ENCODE measurements around the gene NAGPA.
"Not testable (repeated sequence)": the region's sequence is repeated elsewhere in the genome, so short reads cannot be mapped to it uniquely, and the experiment has no call there.

NAGPA gene

DNA sequence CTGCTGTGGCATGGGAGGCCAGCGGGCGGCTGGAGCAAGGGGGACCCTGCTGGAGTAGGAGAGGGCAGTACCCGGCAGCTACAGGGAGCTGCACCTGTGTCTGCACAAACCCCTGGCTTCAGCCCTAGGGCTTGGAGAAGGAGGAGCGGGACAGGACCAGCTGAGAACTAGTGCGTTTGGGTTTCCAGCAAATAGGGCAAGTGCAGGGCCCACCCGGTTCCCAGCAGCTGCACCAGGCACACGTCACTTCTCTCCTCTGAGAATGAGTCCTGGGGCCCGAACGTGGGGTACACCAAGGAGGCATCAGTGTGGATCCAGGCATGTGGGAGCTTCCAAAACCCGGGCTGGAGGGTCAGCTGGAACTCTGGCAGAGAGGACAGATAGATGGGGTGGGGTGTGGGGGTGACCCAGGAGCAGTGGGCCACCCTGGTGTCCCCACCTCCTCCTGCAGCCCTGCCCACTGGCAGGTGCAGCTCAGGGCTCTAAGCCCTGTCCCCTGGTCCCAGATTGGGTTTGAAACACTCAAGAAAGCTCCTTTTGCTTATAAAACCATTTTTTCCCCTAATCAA is 26.4 kb upstream of the NAGPA start:
- DNase-seq (ENCODE audit: low spot score) = no peak

DNA sequence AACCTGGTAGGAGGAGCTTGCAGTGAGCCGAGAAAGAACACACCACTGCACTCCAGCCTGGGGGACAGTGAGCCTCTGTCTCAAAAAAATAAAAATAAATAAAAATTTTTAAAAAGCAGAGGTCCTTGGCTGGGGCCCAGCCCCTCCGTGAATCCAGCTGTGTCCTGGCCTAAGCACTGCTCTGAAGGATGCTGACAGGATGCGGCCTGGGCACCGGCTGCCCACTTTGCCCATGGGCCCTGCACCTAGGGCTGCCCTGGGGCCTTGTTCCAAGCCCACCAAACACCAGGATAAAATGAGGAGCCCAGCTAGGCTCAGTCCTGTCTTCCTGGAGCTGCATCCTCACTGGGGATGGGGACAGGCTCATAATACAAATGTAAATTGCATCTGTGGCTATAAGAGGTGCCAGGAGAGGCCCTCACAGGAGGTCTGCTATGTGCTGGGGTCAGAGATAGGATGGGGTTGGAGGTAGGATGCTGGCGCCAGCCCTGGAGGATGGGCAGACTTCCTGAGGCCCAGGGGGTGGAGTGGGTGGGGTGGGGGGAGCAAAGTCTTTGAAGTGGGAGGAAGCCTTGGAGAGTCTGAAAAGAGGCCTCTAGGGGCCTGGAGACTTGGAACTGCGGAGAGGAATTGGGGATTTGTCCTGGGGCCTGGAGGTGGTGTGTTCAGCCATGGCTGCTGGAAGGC is 25.8 kb upstream of the NAGPA start:
- no peak for DNase-seq (ENCODE audit: low spot score)

- no peak for DNase-seq (ENCODE audit: low spot score)
Measured at GRCh38 chr16:5058476-5058875, 24.7 kb upstream of the NAGPA start.

GRCh38 chr16:5056352-5056751 is 22.6 kb upstream of the NAGPA start:
- peak; percentile 51 for DNase-seq (ENCODE audit: low spot score)

- no peak for DNase-seq (ENCODE audit: low spot score)
Measured at GRCh38 chr16:5054876-5055865, 21.4 kb upstream of the NAGPA start.

- DNase-seq (ENCODE audit: low spot score) = no peak
Measured at GRCh38 chr16:5046914-5047313, 13.2 kb upstream of the NAGPA start.

DNA sequence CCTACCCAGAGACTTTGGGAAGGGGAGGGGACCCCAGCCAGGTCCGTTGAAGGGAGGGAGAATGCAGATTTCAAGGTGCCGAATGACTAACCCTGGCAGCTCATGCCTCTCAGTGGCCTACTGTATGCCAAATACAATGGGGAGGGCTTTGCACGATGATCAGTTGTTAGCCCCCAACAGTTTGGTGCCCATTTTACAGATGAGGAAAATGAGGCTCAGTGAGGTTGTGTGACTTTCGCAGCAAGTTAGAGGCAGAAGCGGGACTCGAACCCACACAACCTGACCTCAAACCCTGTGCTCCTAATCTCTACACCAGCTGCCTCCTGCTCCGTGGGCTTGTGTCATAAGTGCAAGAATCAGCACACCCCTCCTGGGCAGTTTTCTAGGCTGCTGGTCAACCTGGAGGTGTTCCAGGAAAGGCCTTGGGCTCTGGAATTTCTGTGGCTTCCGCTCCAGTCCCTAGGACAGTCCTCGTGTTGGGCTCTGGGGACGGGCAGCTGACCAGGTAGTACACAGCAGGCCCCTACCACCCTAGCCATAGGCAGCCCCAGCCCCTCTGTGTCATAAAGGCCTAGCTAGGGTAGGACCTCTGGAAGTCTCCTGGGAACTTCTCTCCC is 11.9 kb upstream of the NAGPA start:
- DNase-seq (ENCODE audit: low spot score) = no peak

- DNase-seq (ENCODE audit: low spot score) = not testable (repeated sequence)
Measured at GRCh38 chr16:5044581-5044980, 10.8 kb upstream of the NAGPA start.

- no peak for DNase-seq (ENCODE audit: low spot score)
Measured at GRCh38 chr16:5044011-5044540, 10.3 kb upstream of the NAGPA start.

GRCh38 chr16:5042574-5043171 is 8.9 kb upstream of the NAGPA start:
- no peak for DNase-seq (ENCODE audit: low spot score)

GRCh38 chr16:5041600-5042133 is 7.9 kb upstream of the NAGPA start:
- no peak for DNase-seq (ENCODE audit: low spot score)

DNA sequence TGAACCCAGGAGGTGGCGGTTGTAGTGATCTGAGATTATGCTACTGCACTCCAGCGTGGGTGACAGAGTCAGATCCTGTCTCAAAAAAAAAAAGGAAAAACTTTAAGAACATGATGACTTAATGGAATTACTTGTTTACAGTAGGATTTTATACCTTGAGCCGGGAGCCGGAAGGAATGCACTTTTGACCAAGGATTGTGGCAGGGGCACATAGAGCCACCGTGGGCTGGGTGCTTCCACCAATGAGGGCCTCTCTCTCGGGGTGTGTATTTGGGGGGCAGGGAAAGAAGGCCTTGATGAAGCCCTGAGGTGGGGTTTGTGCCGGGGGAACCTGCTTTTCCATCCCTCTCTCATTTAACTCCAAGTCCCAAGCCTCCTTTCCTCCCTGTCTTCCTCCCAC is 6.7 kb upstream of the NAGPA start:
- no peak for DNase-seq (ENCODE audit: low spot score)

DNA sequence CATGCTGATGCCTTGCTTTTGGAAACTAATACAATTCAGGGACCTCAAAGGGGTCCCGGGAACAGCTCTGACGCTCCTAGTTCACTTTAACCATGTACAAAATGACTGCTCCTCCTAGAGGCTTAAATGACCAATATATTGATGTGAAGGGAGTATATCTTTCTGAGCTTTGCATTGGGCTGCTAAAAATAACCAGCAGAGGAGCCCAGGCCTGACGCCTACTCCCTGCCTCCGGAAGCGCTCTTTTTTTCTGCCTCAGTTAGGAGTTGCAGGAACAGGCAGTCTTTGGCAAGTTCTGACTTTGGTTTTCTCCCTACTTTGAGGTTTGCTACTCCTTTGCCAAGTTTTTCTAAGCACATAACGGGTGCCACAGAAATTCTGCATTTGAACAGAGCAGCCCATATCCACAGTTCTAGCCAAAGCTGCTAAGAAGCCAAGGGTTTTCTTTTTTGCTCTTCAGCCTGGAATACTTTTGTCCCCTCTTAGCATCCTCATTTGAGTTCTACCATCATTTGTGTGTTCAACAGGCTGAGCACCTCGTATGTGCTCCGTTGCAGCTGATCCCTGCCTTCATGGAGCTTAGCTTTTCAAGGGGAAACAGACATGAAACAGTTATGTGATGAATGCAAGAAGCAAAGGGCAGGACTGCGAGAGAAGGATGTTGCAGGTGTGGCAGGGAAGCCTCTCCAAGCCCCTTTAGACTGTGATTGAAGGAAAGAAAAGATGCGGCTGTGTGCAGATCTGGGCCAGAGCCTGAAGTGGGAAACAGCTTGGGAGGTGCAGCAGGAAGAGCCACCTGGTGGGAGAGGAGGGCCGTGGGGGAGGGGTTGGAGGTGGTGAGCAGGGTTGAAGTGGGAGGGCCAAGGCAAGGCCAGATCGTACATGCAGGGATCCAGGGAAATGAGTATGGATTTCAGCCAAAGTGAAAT is 2.8 kb upstream of the NAGPA start:
- no peak for DNase-seq (ENCODE audit: low spot score)

- DNase-seq (ENCODE audit: low spot score) = no peak
Measured at GRCh38 chr16:5035909-5036227, 2.1 kb upstream of the NAGPA start.

DNA sequence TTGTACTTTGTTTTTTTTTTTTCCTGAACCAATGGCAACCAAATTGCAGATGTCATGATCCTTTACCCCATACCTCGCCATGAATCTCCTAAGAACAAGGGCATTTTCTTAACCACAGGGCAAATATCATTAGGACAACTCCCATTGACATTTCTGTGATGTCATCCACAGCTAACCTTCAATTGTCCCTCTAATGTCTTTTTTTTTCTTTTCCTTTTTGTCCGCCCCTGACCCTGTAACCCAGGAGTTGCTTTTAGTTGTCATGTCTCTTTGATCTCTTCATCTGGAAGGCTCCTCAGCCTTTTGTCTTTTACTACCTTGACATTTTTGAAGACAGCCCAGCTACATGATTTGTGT is 410 bp upstream of the NAGPA start:
- no peak for DNase-seq (ENCODE audit: low spot score)

- no peak for DNase-seq (ENCODE audit: low spot score)
Measured at GRCh38 chr16:5032748-5033167, 977 bp downstream of the NAGPA start.

- no peak for DNase-seq (ENCODE audit: low spot score)
Measured at GRCh38 chr16:5031601-5032000, 2.1 kb downstream of the NAGPA start.

DNA sequence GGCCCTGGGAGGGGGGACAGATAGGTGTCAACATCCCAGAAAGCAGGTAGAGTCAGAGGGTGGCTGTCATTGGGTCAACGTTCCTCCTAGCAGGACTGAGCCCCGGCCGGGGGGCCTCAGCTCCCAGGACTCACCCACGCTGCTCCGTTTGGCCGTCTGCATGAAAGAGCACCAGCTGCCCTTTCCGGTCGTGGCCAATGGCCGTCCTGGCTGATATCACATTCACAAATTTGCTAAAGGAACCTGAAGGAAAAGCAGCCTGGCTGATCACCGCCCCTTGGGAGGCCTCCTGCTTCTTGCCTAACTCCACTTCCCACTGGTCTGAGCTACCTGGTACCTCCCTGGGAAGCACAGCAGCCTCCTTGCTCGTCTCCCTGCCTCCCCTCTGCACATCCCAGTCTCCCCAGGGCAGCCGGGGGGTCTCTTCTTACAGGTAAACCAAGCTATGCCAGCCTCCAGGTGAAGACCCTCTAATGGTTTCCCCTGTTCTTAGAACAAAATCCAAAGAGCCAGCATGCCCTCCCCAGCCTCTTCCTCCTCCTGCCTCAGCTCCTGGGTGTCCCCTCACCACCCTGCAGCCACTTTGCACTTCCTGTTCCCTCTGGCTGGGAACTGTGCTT is 3.4 kb downstream of the NAGPA start:
- no peak for DNase-seq (ENCODE audit: low spot score)

- DNase-seq (ENCODE audit: low spot score) = no peak
Measured at GRCh38 chr16:5028950-5029475, 4.7 kb downstream of the NAGPA start.
